DMS 273 (cell line): ENCODE data around the gene CSF3.
"Not testable (repeated sequence)": the region's sequence is repeated elsewhere in the genome, so short reads cannot be mapped to it uniquely, and the experiment has no call there.

Source experiments
- DNase-seq: peaks from one replicate; lab custom pipeline; 2025; ENCODE audit not compliant: unreplicated experiment; lab: John Stamatoyannopoulos, UW

The CSF3 gene

DNA sequence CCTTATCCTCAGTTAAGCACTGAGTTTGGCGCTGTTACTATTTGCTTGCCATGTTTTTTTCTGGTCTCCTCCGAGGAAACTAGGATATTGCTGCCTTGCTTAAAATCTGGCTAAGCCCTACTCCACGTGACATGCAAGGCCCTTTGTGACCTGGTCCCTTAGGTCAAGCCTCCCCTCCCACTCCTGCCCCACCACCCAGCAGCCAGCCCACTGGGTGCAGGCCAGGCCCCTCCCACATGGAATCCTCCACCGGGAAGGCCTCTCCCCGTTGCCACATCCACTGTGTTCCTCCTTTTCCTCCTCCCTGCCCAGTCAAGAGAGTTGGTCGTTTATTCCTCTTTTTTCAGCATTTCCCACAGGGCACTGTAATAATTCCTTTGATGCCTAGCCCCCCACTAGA is 18.4 kb upstream of the CSF3 start:
- no peak for DNase-seq

DNA sequence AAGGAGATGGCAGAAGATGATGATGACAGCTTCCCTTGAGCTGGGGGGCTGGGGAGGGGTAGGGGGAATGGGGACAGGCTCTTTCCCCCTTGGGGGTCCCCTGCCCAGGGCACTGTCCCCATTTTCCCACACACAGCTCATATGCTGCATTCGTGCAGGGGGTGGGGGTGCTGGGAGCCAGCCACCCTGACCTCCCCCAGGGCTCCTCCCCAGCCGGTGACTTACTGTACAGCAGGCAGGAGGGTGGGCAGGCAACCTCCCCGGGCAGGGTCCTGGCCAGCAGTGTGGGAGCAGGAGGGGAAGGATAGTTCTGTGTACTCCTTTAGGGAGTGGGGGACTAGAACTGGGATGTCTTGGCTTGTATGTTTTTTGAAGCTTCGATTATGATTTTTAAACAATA is 17.7 kb upstream of the CSF3 start:
- no peak for DNase-seq

DNA sequence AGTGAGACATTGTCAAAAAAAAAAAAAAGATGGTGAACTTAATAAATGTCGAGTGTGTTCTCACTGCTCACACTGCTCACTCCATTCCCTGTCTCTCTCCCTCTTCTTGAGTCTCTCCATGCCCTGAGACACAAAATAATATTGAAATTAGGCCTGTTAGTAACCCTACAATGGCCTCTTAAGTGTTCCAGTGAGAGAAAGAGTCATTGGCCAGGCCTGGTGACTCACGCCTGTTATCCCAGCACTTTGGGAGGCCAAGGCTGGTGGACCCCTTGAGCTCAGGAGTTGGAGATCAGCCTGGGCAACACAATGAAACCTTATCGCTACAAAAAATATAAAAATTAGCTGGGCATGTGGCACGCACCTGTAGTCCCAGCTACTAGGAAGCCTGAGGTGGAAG is 16.2 kb upstream of the CSF3 start:
- no peak for DNase-seq

DNA sequence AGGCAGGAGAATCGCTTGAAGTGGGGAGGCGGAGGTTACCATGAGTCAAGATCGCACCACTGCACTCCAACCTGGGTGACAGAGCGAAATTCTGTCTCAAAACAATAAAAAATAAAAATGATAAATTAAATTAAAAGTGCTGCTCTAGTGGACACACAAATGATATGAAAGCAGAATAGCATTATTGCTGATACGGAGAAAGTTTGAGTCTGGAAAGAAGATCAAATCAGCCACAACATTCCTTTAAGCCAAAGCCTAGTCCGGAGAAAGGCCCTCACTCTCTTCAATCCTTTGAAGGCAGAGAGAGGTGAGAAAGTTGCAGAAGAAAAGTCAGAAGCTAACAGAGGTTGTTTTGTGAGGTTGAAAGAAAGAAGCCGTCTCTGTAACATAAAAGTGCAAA is 15.1 kb upstream of the CSF3 start:
- DNase-seq = no peak

GRCh38 chr17:40001335-40001734 is 13.9 kb upstream of the CSF3 start:
- not testable (repeated sequence) for DNase-seq

DNA sequence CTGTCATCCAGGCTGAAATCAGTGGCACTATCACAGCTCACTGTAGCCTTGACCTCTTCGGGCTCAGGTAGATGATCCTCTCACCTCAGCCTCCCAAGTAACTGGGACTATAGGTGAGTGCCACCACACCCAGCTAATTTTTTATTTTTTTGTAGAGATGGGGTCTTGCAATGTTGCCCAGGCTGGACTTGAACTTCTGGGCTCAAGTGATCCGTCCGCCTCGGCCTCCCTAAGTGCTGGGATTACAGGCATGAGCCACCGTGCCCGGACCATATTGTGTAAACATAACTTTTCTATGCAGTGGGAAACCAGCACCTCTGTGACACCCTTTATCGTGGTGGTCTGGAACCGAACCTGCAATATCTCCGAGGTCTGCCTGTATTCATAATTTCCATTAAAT is 11.2 kb upstream of the CSF3 start:
- DNase-seq = no peak

DNA sequence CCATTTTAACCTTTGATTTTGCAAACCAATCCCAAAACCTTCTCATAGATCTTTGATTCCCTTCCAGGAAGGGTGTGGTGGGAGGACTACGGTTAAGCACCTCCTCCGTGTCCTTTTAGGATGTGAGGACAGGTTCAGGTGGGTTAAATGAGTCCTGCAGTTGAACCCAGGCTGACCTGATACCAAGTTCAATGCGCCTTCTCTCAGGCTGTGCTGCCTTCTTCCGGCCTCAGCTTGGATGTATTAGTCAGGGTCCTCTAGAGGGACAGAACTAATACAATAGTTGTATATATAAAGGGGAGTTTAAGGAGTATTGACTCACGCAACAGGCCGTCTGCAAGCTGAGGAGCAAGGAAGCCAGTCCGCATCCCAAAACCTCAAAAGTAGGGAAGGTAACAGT is 10.5 kb upstream of the CSF3 start:
- no peak for DNase-seq

GRCh38 chr17:40005520-40005919 is 9.7 kb upstream of the CSF3 start:
- DNase-seq = peak; percentile 27

DNA sequence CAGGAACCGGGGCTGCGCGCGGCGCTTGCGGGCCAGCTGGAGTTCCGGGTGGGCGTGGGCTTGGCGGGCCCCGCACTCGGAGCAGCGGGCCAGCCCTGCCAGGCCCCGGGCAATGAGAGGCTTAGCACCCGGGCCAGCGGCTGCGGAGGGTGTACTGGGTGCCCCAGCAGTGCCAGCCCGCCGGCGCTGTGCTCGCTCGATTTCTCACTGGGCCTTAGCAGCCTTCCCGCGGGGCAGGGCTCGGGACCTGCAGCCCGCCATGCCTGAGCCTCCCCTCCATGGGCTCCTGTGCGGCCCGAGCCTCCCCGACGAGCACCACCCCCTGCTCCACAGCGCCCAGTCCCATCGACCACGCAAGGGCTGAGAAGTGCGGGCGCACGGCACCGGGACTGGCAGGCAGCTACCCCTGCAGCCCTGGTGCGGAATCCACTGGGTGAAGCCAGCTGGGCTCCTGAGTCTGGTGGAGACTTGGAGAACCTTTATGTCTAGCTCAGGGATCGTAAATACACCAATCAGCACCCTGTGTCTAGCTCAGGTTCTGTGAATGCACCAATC is 4.2 kb upstream of the CSF3 start:
- not testable (repeated sequence) for DNase-seq

DNA sequence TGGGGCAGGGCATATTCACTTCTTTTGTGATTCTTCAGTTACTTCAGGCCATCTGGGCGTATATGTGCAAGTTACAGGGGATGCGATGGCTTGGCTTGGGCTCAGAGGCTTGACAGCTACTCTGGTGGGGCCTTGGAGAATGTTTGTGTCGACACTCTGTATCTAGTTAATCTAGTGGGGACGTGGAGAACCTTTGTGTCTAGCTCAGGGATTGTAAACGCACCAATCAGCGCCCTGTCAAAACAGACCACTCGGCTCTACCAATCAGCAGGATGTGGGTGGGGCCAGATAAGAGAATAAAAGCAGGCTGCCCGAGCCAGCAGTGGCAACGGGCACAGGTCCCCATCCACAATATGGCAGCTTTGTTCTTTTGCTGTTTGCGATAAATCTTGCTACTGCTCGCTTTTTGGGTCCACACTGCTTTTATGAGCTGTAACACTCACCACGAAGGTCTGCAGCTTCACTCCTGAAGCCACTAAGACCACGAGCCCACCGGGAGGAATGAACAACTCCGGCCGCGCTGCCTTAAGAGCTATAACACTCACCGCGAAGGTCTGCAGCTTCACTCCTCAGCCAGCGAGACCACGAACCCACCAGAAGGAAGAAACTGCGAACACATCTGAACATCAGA is 3.1 kb upstream of the CSF3 start:
- DNase-seq = not testable (repeated sequence)

- DNase-seq = no peak
These were observed 762 bp upstream of the CSF3 start for GRCh38 chr17:40014375-40014980.

GRCh38 chr17:40015998-40016985 is 1.1 kb downstream of the CSF3 start:
- no peak for DNase-seq

DNA sequence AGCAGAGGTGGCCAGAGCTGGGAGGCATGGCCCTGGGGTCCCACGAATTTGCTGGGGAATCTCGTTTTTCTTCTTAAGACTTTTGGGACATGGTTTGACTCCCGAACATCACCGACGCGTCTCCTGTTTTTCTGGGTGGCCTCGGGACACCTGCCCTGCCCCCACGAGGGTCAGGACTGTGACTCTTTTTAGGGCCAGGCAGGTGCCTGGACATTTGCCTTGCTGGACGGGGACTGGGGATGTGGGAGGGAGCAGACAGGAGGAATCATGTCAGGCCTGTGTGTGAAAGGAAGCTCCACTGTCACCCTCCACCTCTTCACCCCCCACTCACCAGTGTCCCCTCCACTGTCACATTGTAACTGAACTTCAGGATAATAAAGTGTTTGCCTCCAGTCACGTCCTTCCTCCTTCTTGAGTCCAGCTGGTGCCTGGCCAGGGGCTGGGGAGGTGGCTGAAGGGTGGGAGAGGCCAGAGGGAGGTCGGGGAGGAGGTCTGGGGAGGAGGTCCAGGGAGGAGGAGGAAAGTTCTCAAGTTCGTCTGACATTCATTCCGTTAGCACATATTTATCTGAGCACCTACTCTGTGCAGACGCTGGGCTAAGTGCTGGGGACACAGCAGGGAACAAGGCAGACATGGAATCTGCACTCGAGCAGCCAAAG is 2.3 kb downstream of the CSF3 start:
- DNase-seq = no peak

DNA sequence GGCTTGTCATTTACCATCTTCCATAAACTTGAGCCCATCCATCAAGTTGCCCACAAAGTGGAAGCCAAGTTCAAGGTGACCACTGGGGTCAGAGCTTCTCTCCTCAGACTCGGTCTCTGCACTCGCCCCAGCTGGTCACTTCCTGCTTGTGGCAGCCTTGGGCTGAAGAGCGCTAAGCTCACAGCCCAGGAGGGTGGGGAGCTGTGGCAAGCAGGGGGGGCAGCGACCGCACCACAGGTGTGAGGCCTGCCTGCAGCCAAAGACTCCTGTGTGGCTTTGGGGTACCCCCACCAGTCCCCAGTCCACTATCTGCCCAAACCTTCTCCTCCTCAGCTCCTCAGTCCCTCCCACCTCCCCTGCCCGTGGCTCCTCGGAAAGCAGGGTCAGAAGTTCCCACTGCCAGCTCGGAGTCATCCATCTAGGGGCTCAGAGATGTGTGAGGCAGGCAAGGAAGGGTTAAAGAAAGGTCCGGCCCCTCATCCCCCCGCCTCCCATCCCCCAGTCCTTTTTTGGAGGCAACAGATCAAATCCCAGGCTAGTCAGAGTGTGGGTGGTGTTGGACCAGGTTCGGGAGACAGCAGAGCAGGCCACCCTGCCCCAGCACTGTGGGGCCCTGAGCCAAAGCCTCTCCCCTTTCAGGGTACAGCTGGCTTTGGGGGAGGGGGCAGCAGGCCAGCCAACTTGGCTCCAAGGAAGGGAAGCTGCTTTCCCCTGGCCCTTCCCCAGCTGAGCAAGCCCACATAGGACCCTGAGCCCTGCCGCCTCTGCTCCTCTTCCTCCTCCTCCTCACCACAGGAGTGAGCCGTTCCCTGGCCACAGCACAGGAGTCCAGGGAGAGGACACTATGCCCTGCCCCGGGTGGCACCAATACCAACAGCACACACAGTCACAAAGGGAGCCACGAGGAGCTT is 3.2 kb downstream of the CSF3 start:
- peak; percentile 82 for DNase-seq

DNA sequence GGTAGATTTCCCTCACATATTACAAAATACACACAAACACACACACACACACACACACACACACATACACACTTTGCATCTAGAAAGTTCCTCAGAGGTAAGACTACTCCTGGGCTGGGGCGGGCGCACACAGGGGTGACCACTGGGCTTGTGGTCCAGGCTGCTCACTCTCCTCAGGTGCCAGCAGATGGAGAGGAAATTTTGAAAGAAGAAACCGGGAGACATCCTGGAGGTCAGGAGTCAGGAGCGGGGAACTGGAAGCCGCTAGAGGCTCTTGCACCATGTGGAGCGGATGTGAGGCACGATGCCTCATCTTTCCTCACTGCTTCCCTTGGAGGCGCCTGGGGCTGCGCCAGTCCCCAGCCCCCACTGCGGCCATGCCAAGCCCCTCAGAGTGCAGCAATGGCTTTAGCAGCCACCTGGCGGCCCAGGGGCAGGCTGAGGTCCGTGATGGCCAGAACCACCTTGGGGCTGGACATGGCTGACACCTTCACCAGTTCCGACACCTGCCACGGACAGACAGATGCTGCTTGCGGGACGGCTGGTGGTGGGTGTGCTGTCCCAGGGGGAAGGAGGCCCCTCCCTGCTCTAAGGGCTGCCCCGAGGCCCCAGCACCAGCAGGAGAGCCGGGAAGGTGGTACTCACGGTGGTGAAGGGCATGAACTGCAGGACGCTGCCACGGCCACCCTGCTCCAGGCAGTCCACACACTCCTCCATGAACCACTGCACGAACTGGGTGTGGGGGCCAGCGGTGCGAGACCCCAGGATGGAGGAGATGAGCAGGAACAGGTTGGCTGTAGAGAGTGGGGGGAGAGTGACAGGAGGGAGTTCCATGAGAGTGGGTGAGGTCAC is 4.1 kb downstream of the CSF3 start:
- peak; percentile 40 for DNase-seq

- DNase-seq = no peak
These were observed 4.9 kb downstream of the CSF3 start for GRCh38 chr17:40020146-40020545.

- DNase-seq = no peak
These were observed 6.3 kb downstream of the CSF3 start for GRCh38 chr17:40021451-40021971.

GRCh38 chr17:40022497-40022896 is 7.3 kb downstream of the CSF3 start:
- DNase-seq = no peak

DNA sequence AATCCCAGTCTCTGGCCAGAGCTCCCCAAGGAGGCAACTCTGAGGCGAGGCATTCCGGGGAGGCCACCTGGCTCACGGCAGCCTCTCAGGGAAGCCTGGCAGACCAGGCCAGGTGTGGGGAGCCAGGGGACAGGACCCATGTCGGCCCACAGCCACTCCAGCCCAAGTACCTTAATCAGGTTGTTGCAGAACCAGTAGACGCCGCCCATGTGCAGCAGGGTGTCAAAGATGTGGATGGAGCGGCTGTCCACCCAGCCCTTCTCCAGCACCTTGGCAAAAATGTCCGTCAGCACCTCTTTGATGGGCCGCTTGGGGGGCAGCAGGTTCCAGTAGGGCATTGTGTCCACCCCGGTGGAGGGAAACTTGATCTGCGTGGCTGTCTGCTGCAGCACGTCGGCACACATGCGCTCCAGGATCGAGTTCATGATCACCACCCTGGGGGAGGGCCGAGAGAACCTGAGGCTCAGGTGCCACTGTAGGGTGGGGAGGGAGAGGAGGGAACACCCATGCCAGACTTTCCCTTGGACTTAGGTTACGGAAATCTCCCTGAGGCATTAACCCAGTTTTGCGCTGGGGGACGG is 7.8 kb downstream of the CSF3 start:
- no peak for DNase-seq
